A549 (cell line): ENCODE results near the gene PLD4.

Experiments used
- CHD4 ChIP-seq: fragments of 200-600 bp; sonication (generic); IDR thresholded peaks from 2 replicates; pipeline ENCODE4 v1.6.1; 2016; ENCODE audit warnings: antibody characterized with exemption, mild to moderate bottlenecking, borderline replicate concordance
- CTCF ChIP-seq: fragments of >200 bp; sonication (Bioruptor Twin); formaldehyde crosslinking; IDR thresholded peaks from 3 replicates; pipeline ENCODE4 v1.5.1; 2016
- POLR2A ChIP-seq: IDR thresholded peaks from 2 replicates; pipeline ENCODE4 v1.6.1; 2012; ENCODE audit warnings: mild to moderate bottlenecking, low read length

DNA sequence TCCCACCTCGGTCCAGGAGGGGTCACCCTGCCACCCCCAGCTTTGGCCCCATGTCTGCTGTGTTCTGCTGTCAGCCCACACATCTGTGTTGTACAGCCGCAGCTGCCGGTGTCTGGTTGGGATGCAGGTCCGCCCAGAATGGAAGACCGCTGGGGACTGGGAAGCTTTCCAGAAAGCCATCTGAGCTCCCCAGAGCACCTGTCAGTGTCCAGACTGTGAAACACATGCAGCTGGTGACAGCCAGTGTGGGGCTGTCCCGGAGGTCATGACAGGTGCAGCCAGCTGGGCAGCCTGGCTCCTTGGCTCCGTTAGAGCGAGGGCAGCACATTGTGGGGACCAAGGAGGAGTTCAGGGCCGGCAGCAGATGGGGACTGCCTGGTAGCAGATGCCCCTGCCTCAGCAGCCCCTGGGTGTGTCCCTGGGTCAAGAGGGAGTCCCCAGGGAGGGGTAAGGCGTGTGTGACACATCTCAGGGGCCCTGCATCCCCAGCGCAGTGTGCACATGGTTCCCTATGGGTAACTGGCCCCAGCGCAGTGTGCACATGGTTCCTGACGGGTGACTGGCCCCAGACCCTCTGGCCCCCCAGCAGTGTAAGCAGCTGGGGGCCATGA is 43.2 kb upstream of the PLD4 start:
- TF ChIP-seq CTCF (no peak), POLR2A (no peak), CHD4 (no peak)
